MM.1S (cell line): ENCODE measurements around the gene RYK.

Source experiments
- DNase-seq: peaks from one replicate; pipeline ENCODE4 v3.0.0-alpha.2; 2015
- H2AFZ ChIP-seq: fragments of 300-600 bp; sonication (generic); 2 replicates; pipeline ENCODE4 v1.6.0; 2016; ENCODE audit warnings: antibody characterized with exemption, low read length
- H3F3A ChIP-seq: fragments of 300-600 bp; sonication (generic); 2 replicates; pipeline ENCODE4 v1.6.1; 2016; ENCODE audit warnings: mild to moderate bottlenecking, antibody characterized with exemption, low read length, moderate library complexity, mixed read lengths; ENCODE audit not compliant: insufficient read depth
- H3K27ac ChIP-seq: fragments of 300-600 bp; sonication (generic); 2 replicates; pipeline ENCODE4 v1.5.1; 2016; ENCODE audit warnings: mild to moderate bottlenecking, low read length
- H3K27me3 ChIP-seq: fragments of 300-600 bp; sonication (generic); replicated peaks from 2 replicates; pipeline ENCODE4 v1.6.0; 2016; ENCODE audit warnings: low read length; ENCODE audit not compliant: insufficient read depth
- H3K36me3 ChIP-seq: fragments of 300-600 bp; sonication (generic); replicated peaks from 2 replicates; pipeline ENCODE4 v1.6.1; 2016; ENCODE audit warnings: mild to moderate bottlenecking, low read length, mixed read lengths; ENCODE audit not compliant: insufficient read depth
- H3K4me1 ChIP-seq: fragments of 300-600 bp; sonication (generic); 2 replicates; pipeline ENCODE4 v1.6.1; 2016; ENCODE audit warnings: low read length, mixed read lengths
- H3K4me2 ChIP-seq: fragments of 300-600 bp; sonication (generic); 2 replicates; pipeline ENCODE4 v1.6.0; 2016; ENCODE audit warnings: low read depth, low read length
- H3K4me3 ChIP-seq: fragments of 300-600 bp; sonication (generic); 2 replicates; pipeline ENCODE4 v1.5.1; 2016; ENCODE audit warnings: low read length, mixed read lengths
- H3K79me2 ChIP-seq: fragments of 300-600 bp; sonication (generic); 2 replicates; pipeline ENCODE4 v1.6.1; 2016; ENCODE audit warnings: mixed run types, low read length, mixed read lengths
- H3K9ac ChIP-seq: fragments of 300-600 bp; sonication (generic); 2 replicates; pipeline ENCODE4 v1.6.1; 2016; ENCODE audit warnings: low read length, mixed read lengths
- H3K9me2 ChIP-seq: fragments of 300-600 bp; sonication (generic); replicated peaks from 2 replicates; pipeline ENCODE4 v1.6.1; 2016; ENCODE audit warnings: mild to moderate bottlenecking, low read length, mixed read lengths; ENCODE audit not compliant: insufficient read depth
- H3K9me3 ChIP-seq: fragments of 300-600 bp; sonication (generic); replicated peaks from 2 replicates; pipeline ENCODE4 v1.6.1; 2016; ENCODE audit warnings: mild to moderate bottlenecking, low read length, mixed read lengths; ENCODE audit not compliant: insufficient read depth
- H4K20me1 ChIP-seq: fragments of 300-600 bp; sonication (generic); 2 replicates; pipeline ENCODE4 v1.6.1; 2016; ENCODE audit warnings: mild to moderate bottlenecking, low read length, moderate library complexity, mixed read lengths; ENCODE audit not compliant: insufficient read depth
- CTCF ChIP-seq: fragments of 300-600 bp; sonication (generic); IDR thresholded peaks from 2 replicates; pipeline ENCODE4 v1.5.1; 2016; ENCODE audit warnings: antibody characterized with exemption, low read length, mixed read lengths
- EZH2 ChIP-seq: fragments of 300-600 bp; sonication (generic); optimal IDR thresholded peaks from 2 replicates; pipeline ENCODE3; 2017; ENCODE audit warnings: low read depth, mild to moderate bottlenecking, antibody characterized with exemption, low read length, mixed read lengths
- EZH2phosphoT487 ChIP-seq: fragments of 300-600 bp; sonication (generic); IDR thresholded peaks from 2 replicates; pipeline ENCODE4 v1.6.1; 2018; ENCODE audit warnings: antibody characterized with exemption, low read length

RYK gene

DNA sequence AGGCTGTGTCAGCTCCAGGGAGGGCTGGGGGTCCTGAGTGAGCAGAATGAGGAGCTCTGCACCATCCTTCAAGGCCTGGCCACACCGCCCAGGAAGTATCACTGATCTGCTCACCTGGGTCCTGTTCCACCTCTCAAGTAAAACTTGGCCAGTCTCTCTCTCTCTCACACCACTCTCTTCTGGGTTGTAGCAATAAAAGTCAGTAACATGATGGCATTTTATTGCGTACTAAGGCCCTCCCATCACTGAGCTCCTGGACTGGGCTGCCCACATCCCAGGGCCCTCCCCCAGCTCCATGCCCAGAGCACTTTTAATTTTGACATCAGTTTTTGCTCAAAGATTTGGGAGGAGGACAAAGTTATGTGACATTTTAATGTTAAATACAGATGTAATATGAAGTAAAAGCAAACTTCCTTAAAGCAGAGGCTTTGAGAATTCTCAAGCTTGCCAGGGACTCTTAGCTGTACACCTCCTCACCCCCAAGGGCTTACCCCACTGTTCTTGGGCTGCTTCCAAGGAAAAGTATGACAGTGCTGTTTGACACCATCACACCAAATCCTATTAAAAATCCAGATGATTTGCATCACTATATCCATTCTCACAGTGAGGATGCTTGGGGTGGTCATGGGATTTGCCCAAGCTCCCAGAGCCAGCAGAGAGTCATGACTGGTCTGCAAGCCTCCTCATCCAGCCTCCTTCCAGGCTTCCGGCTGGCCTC is 115.8 kb downstream of the RYK start:
- Histone ChIP-seq H3F3A (no peaks in the 10 kb centered on the region), H4K20me1 (no peaks in the 10 kb centered on the region), H2AFZ (no peak overlapping the region), H3K9ac (no peak overlapping the region), H3K36me3 (no peaks in the 10 kb centered on the region), H3K4me2 (no peak overlapping the region), H3K9me2 (no peaks in the 10 kb centered on the region), H3K4me1 (no peaks in the 10 kb centered on the region), H3K27ac (no peak overlapping the region), H3K79me2 (no peaks in the 10 kb centered on the region), H3K4me3 (no peak overlapping the region), H3K9me3 (no peaks in the 10 kb centered on the region), H3K27me3 (no peaks in the 10 kb centered on the region)
- DNase-seq = no peak
- TF ChIP-seq EZH2 (no peak), CTCF (no peak), EZH2phosphoT487 (no peak)

- no peak overlapping the region for H3K27ac ChIP-seq
- no peak overlapping the region for H3K9ac ChIP-seq
- no peaks in the 10 kb centered on the region for H3K36me3 ChIP-seq
- no peaks in the 10 kb centered on the region for H3K9me3 ChIP-seq
- TF ChIP-seq CTCF = no peak
- no peak for TF ChIP-seq EZH2phosphoT487
- no peak for TF ChIP-seq EZH2
- H3F3A ChIP-seq = no peaks in the 10 kb centered on the region
- no peaks in the 10 kb centered on the region for H3K27me3 ChIP-seq
- H3K4me2 ChIP-seq = no peak overlapping the region
- H3K79me2 ChIP-seq = no peaks in the 10 kb centered on the region
- H3K4me3 ChIP-seq = no peak overlapping the region
- no peaks in the 10 kb centered on the region for H3K4me1 ChIP-seq
- DNase-seq = no peak
- H3K9me2 ChIP-seq = no peaks in the 10 kb centered on the region
- H2AFZ ChIP-seq = no peak overlapping the region
- no peaks in the 10 kb centered on the region for H4K20me1 ChIP-seq
Observed at GRCh38 chr3:134134240-134134639, 116.4 kb downstream of the RYK start.

GRCh38 chr3:134132961-134133360 is 117.7 kb downstream of the RYK start:
- no peak for DNase-seq
- H3K9ac ChIP-seq = no peak overlapping the region
- H3K27me3 ChIP-seq = no peaks in the 10 kb centered on the region
- no peak overlapping the region for H3K27ac ChIP-seq
- H3K79me2 ChIP-seq = no peaks in the 10 kb centered on the region
- no peaks in the 10 kb centered on the region for H3K9me2 ChIP-seq
- no peaks in the 10 kb centered on the region for H3F3A ChIP-seq
- H3K36me3 ChIP-seq = no peaks in the 10 kb centered on the region
- no peak overlapping the region for H3K4me3 ChIP-seq
- TF ChIP-seq CTCF (no peak), EZH2phosphoT487 (no peak), EZH2 (no peak)
- H3K4me2 ChIP-seq = no peak overlapping the region
- no peaks in the 10 kb centered on the region for H4K20me1 ChIP-seq
- no peak overlapping the region for H2AFZ ChIP-seq
- no peaks in the 10 kb centered on the region for H3K9me3 ChIP-seq
- H3K4me1 ChIP-seq = no peaks in the 10 kb centered on the region
